ENCODE results near the gene MYG1. TPM values are rescaled to one million over a fixed set of nuclear protein-coding genes. Genes with fewer than 3 reads are reported as not detected.

Gene MYG1
- total and polyA plus RNA-seq, 2 of the 13 experiments (the other 11 are each of a cell fraction or from before 2014, with no cell fraction given) = 38.6 to 58.0 TPM

- CTCF ChIA-PET (ENCODE audit: low intra/inter-chr PET ratio, low total read pairs) = no interaction called here
- DNase-seq (ENCODE audit: low spot score) = no peak
- no peak overlapping the region for H2AFZ ChIP-seq (ENCODE audit: low read length)
- BruUV-seq (replicated peaks) = no TSS peak
- TF ChIP-seq E2F2 (CRISPR knock-in tag; IDR thresholded peaks at IDR 0.05; ENCODE audit: borderline replicate concordance) (no peak), CEBPG (CRISPR knock-in tag; IDR thresholded peaks at IDR 0.05) (no peak), ZNF260 (CRISPR knock-in tag; IDR thresholded peaks at IDR 0.05; ENCODE audit: borderline replicate concordance, low read depth) (no peak), HMG20B (CRISPR knock-in tag; conservative IDR thresholded peaks at IDR 0.05) (no peak), SNAI1 (CRISPR knock-in tag; IDR thresholded peaks at IDR 0.05; ENCODE audit: borderline replicate concordance) (no peak), ZNF703 (CRISPR knock-in tag; IDR thresholded peaks at IDR 0.05; ENCODE audit: borderline replicate concordance) (no peak), RBM22 (optimal IDR thresholded peaks at IDR 0.05; ENCODE audit: low read length) (no peak), GATA4 (IDR thresholded peaks at IDR 0.05; ENCODE audit: borderline replicate concordance, low read depth) (no peak)
- H3K4me2 ChIP-seq (ENCODE audit: low read depth, low read length) = no peak overlapping the region
- in situ Hi-C loops (cut with HindIII; ENCODE audit: extremely low pct_ligation_motif_present, low pct_unique_long_range_greater_than_20kb) = no loop called here
- no peaks in the 10 kb centered on the region for H3K9me3 ChIP-seq (ENCODE audit: low read length)
- H3K4me1 ChIP-seq (ENCODE audit: insufficient read depth, low read length) = peaks cover 9% of the 10 kb centered on the region
- no peak overlapping the region for H3K27ac ChIP-seq (ENCODE audit: extremely low read length, insufficient read depth, low read length)
- H3K4me3 ChIP-seq (replicated peaks in 1 of 3; ENCODE audit: insufficient read depth in 1 of 3, low read depth in 2 of 3, low read length in 3 of 3) = no peak overlapping the region
- no peak for FAIRE-seq
- no peaks in the 10 kb centered on the region for H3K36me3 ChIP-seq (replicated peaks in 1 of 2; ENCODE audit: control insufficient read depth in 1 of 2, insufficient read depth in 2 of 2, low read length in 2 of 2)
- peaks cover 5 to 60% of the 10 kb centered on the region in 2 experiments for H3K27me3 ChIP-seq (ENCODE audit: control insufficient read depth in 1 of 2, insufficient read depth in 2 of 2, low read length in 2 of 2)
- no peak overlapping the region for H3K9ac ChIP-seq (ENCODE audit: insufficient read depth, low read depth, low read length)
- POLR2A ChIA-PET = no interaction called here
- H3K79me2 ChIP-seq (ENCODE audit: insufficient read depth, low read length) = no peaks in the 10 kb centered on the region
- WGBS (ENCODE audit: low lambda C conversion rate) = 13% methylated on average over 9 of the region's 9 CpGs
- intact Hi-C loops (cut with micrococcal nuclease; ENCODE audit: unreplicated experiment) = no loop called here
- ATAC-seq = no peak
- H4K20me1 ChIP-seq (ENCODE audit: insufficient read depth, low read length) = no peaks in the 10 kb centered on the region
Measured at GRCh38 chr12:53340398-53340797, 40.9 kb downstream of the MYG1 start.

DNA sequence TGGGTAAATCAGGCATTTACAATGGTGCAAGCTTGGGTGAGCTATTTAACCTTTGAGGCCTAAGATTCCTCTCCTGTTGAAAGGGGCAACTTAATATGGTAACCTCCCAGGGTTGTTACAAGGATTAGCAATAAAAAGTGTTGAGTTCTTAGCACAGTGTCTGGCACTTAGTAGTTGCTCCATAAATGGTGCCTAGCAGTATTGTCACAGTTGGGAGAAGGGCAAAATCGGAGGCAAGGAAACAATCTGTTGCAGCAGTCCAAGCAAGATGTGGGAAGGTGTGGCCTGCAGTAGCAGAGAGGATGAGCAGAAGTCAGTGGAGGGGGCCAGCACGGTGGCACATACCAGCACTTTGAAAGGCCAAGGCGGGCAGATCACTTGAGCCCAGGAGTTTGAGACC, 44.0 kb downstream of the MYG1 start:
- in situ Hi-C loops (cut with HindIII; ENCODE audit: extremely low pct_ligation_motif_present, low pct_unique_long_range_greater_than_20kb) = no loop called here
- H3K9ac ChIP-seq (ENCODE audit: insufficient read depth, low read depth, low read length) = no peak overlapping the region
- ChIA-PET POLR2A (interaction anchor here (1.4 to 2.5 kb wide), 3 partner anchors 22 to 157 kb away, joined by 3 to 17 read pairs (median 10); partner anchors contain the start of genes AAAS, PRR13 and TARBP2), CTCF (ENCODE audit: low intra/inter-chr PET ratio, low total read pairs) (no interaction called here)
- H3K9me3 ChIP-seq (ENCODE audit: low read length) = no peaks in the 10 kb centered on the region
- no peak overlapping the region for H3K27ac ChIP-seq (ENCODE audit: extremely low read length, insufficient read depth, low read length)
- BruUV-seq (replicated peaks) = no TSS peak
- peaks cover 1 to 35% of the 10 kb centered on the region in 2 experiments for H3K27me3 ChIP-seq (ENCODE audit: control insufficient read depth in 1 of 2, insufficient read depth in 2 of 2, low read length in 2 of 2)
- TF ChIP-seq SALL1 (CRISPR knock-in tag; IDR thresholded peaks at IDR 0.05) = no peak
- TF ChIP-seq NFIC (IDR thresholded peaks at IDR 0.05; ENCODE audit: low read length) = no peak
- H3K79me2 ChIP-seq (ENCODE audit: insufficient read depth, low read length) = no peaks in the 10 kb centered on the region
- ATAC-seq (no peak), DNase-seq (ENCODE audit: low spot score) (no peak), FAIRE-seq (no peak)
- no peaks in the 10 kb centered on the region for H4K20me1 ChIP-seq (ENCODE audit: insufficient read depth, low read length)
- H3K4me3 ChIP-seq (replicated peaks in 1 of 3; ENCODE audit: insufficient read depth in 1 of 3, low read depth in 2 of 3, low read length in 3 of 3) = no peak overlapping the region
- intact Hi-C loops (cut with micrococcal nuclease; ENCODE audit: unreplicated experiment) = no loop called here
- H3K4me1 ChIP-seq (ENCODE audit: insufficient read depth, low read length) = peaks cover 17% of the 10 kb centered on the region
- no peaks in the 10 kb centered on the region for H3K36me3 ChIP-seq (replicated peaks in 1 of 2; ENCODE audit: control insufficient read depth in 1 of 2, insufficient read depth in 2 of 2, low read length in 2 of 2)
- 19% methylated on average over 3 of the region's 3 CpGs for WGBS (ENCODE audit: low lambda C conversion rate)
- no peak overlapping the region for H2AFZ ChIP-seq (ENCODE audit: low read length)
- H3K4me2 ChIP-seq (ENCODE audit: low read depth, low read length) = no peak overlapping the region

Data from HepG2 (cell line).